SU-DHL-6 (cell line): ENCODE results near the gene NAIF1.

Experiments used
- H2AFZ ChIP-seq: fragments of 200-600 bp; sonication (generic); 2 replicates; pipeline ENCODE4 v1.6.1; 2014; ENCODE audit warnings: low read depth, mild to moderate bottlenecking, moderate library complexity, mixed read lengths, antibody characterized with exemption, low read length; ENCODE audit not compliant: severe bottlenecking
- H3F3A ChIP-seq: fragments of 200-600 bp; shearing (Covaris generic); 2 replicates; pipeline ENCODE4 v1.6.0; 2016; ENCODE audit warnings: antibody characterized with exemption, mild to moderate bottlenecking; ENCODE audit not compliant: insufficient read depth
- H3K27ac ChIP-seq: fragments of 200-600 bp; sonication (generic); 2 replicates; pipeline ENCODE4 v1.5.1; 2016; ENCODE audit warnings: low read depth, mild to moderate bottlenecking, low read length, moderate library complexity, mixed read lengths
- H3K27me3 ChIP-seq: fragments of 200-600 bp; sonication (generic), shearing (Covaris generic); 2 replicates; pipeline ENCODE4 v1.6.0; 2014; ENCODE audit warnings: mild to moderate bottlenecking, low read length
- H3K36me3 ChIP-seq: fragments of 200-600 bp; sonication (generic); 2 replicates; pipeline ENCODE4 v1.6.1; 2014; ENCODE audit warnings: mild to moderate bottlenecking, low read length, mixed read lengths
- H3K4me2 ChIP-seq: fragments of 300-600, 200-600 bp; shearing (Covaris generic), sonication (generic); 2 replicates; pipeline ENCODE4 v1.6.0; 2014; ENCODE audit warnings: low read length, low read depth, mild to moderate bottlenecking; ENCODE audit not compliant: poor library complexity, severe bottlenecking
- H3K4me3 ChIP-seq: fragments of 200-600 bp; sonication (generic); 2 replicates; pipeline ENCODE4 v1.5.1; 2014; ENCODE audit warnings: antibody characterized with exemption, low read length, mild to moderate bottlenecking, mixed read lengths; ENCODE audit not compliant: insufficient read depth, poor library complexity, severe bottlenecking
- H3K79me2 ChIP-seq: fragments of 200-600 bp; sonication (generic); 2 replicates; pipeline ENCODE4 v1.6.1; 2014; ENCODE audit warnings: mild to moderate bottlenecking, low read length, moderate library complexity; ENCODE audit not compliant: insufficient read depth
- H3K9ac ChIP-seq: fragments of 200-600 bp; sonication (generic); 2 replicates; pipeline ENCODE4 v1.7.0; 2014; ENCODE audit warnings: mild to moderate bottlenecking, low read length
- H3K9me2 ChIP-seq: fragments of 200-600 bp; sonication (generic); replicated peaks from 2 replicates; pipeline ENCODE4 v1.6.1; 2014; ENCODE audit warnings: low read length; ENCODE audit not compliant: insufficient read depth
- H3K9me3 ChIP-seq: fragments of 200-600 bp; sonication (generic); 2 replicates; pipeline ENCODE4 v1.6.1; 2014; ENCODE audit warnings: low read length, mixed read lengths; ENCODE audit not compliant: insufficient read depth
- H4K20me1 ChIP-seq: fragments of 200-600 bp; sonication (generic); 2 replicates; pipeline ENCODE4 v1.6.1; 2014; ENCODE audit warnings: low read depth, mild to moderate bottlenecking, antibody characterized with exemption, low read length, moderate library complexity, mixed read lengths
- EZH2phosphoT487 ChIP-seq: fragments of 200-600 bp; sonication (generic), shearing (Covaris generic); conservative IDR thresholded peaks from 2 replicates; pipeline ENCODE4 v1.6.1; 2018; ENCODE audit warnings: mild to moderate bottlenecking, antibody characterized with exemption, low read length, moderate library complexity, mixed read lengths
- TF ChIP-seq, protein P1 (sequence below): fragments of 200-600 bp; sonication (generic); IDR thresholded peaks from one replicate; pipeline ENCODE4 v1.5.1; 2017; ENCODE audit warnings: antibody characterized with exemption, mild to moderate bottlenecking, low read length, moderate library complexity; ENCODE audit not compliant: insufficient read depth, poor library complexity, severe bottlenecking

NAIF1 gene, protein sequence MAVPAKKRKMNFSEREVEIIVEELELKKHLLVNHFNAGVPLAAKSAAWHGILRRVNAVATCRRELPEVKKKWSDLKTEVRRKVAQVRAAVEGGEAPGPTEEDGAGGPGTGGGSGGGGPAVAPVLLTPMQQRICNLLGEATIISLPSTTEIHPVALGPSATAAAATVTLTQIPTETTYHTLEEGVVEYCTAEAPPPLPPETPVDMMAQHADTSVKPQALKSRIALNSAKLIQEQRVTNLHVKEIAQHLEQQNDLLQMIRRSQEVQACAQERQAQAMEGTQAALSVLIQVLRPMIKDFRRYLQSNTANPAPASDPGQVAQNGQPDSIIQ

GRCh38 chr9:128066713-128067644, at the start of gene NAIF1:
Gene NAIF1 (minus strand): TSS chr9:128067320. CDS start chr9:128067101, 219 bp downstream.
- H3K4me2 ChIP-seq: peak within 1 kb of the TSS; percentile 94
- H3K4me3 ChIP-seq: peak within 1 kb of the TSS; percentile 76
- no peaks in the 10 kb centered on the region for H3K9me2 ChIP-seq
- H2AFZ ChIP-seq: peak within 1 kb of the TSS; percentile 52
- H4K20me1 ChIP-seq: no peaks in the 10 kb centered on the region
- H3K9ac ChIP-seq: peak within 1 kb of the TSS; percentile 87
- TF ChIP-seq, protein P1, sequence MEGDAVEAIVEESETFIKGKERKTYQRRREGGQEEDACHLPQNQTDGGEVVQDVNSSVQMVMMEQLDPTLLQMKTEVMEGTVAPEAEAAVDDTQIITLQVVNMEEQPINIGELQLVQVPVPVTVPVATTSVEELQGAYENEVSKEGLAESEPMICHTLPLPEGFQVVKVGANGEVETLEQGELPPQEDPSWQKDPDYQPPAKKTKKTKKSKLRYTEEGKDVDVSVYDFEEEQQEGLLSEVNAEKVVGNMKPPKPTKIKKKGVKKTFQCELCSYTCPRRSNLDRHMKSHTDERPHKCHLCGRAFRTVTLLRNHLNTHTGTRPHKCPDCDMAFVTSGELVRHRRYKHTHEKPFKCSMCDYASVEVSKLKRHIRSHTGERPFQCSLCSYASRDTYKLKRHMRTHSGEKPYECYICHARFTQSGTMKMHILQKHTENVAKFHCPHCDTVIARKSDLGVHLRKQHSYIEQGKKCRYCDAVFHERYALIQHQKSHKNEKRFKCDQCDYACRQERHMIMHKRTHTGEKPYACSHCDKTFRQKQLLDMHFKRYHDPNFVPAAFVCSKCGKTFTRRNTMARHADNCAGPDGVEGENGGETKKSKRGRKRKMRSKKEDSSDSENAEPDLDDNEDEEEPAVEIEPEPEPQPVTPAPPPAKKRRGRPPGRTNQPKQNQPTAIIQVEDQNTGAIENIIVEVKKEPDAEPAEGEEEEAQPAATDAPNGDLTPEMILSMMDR: no peak
- TF ChIP-seq EZH2phosphoT487: no peak
- H3K27me3 ChIP-seq: no peaks in the 10 kb centered on the region
- H3K36me3 ChIP-seq: no peaks in the 10 kb centered on the region
- H3K27ac ChIP-seq: peak within 1 kb of the TSS; percentile 91
- no peaks in the 10 kb centered on the region for H3K9me3 ChIP-seq
- peaks cover 21% of the 10 kb centered on the region for H3F3A ChIP-seq
- H3K79me2 ChIP-seq: peaks cover 50% of the 10 kb centered on the region

GRCh38 chr9:128116104-128117083, 49.3 kb upstream of the NAIF1 start:
- Histone ChIP-seq H3K27ac (no peak overlapping the region), H3K79me2 (no peaks in the 10 kb centered on the region), H3K36me3 (no peaks in the 10 kb centered on the region), H3K9ac (no peak overlapping the region), H2AFZ (no peak overlapping the region), H3K4me3 (no peak overlapping the region), H3K9me3 (no peaks in the 10 kb centered on the region), H3K9me2 (no peaks in the 10 kb centered on the region), H4K20me1 (no peaks in the 10 kb centered on the region), H3F3A (no peaks in the 10 kb centered on the region), H3K27me3 (no peaks in the 10 kb centered on the region), H3K4me2 (no peak overlapping the region)
- TF ChIP-seq EZH2phosphoT487: no peak
- TF ChIP-seq, protein P1: no peak
